ENCODE data around the gene IFRD1. TPM values are rescaled to one million over a fixed set of nuclear protein-coding genes. Genes with fewer than 3 reads are reported as not detected.

IFRD1 gene
- total and polyA plus RNA-seq, 2 donors from 2014 or later: 24.1 to 31.5 TPM

DNA sequence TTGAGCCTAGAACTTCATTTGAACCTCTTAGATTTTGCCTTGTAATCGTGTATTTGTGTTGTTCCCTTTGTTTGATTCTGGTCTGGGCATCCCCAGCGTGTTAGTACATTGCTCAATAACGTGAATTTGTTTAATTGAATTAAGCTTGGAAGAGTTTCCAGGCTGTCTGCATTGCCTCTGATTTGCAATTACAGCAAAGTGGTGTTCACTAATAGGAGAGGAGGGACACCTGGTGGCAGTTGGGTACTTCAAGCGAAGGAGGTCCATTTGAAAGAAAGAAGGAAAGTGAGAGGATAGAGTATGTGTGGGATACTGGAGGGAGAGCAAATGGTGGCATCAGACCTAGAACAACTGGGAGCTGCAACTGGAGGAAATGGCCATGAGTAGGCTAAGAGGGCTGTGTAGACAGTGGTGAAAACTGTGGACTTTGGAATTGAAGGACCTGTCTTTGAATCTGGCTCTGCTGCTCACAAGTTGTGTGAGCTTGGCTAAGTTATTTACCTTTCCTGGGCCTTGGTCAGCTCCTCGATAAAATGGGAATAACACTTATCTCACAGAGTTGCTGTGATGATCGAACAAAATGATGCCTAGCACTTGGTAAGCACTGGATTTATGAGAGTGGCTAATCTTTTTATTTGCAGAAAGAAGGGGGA, 45.7 kb downstream of the IFRD1 start:
- Histone ChIP-seq H3K27me3 (ENCODE audit: control insufficient read depth, insufficient read depth, low read length) (no peaks in the 10 kb centered on the region), H3K36me3 (ENCODE audit: control insufficient read depth in 2 of 3, insufficient read depth in 3 of 3, low read length in 3 of 3) (no peaks in the 10 kb centered on the region), H3K9ac (ENCODE audit: low read length in 3 of 3) (no peak overlapping the region), H3K27ac (ENCODE audit: low read depth in 2 of 2, low read length in 2 of 2) (no peak overlapping the region), H3K4me1 (ENCODE audit: control insufficient read depth in 2 of 3, insufficient read depth in 2 of 3, low read depth in 1 of 3, low read length in 3 of 3) (no peaks in the 10 kb centered on the region), H3K9me3 (ENCODE audit: control insufficient read depth in 2 of 3, insufficient read depth in 1 of 3, low read length in 3 of 3) (no peaks in the 10 kb centered on the region), H3K4me3 (ENCODE audit: low read length in 3 of 3) (no peak overlapping the region)
- DNase-seq: peak in 3 of 5 donors; percentile 59 to 84 (median 68)
- intact Hi-C loops (cut with DNase I): no loop called here
- TF ChIP-seq, protein P1, sequence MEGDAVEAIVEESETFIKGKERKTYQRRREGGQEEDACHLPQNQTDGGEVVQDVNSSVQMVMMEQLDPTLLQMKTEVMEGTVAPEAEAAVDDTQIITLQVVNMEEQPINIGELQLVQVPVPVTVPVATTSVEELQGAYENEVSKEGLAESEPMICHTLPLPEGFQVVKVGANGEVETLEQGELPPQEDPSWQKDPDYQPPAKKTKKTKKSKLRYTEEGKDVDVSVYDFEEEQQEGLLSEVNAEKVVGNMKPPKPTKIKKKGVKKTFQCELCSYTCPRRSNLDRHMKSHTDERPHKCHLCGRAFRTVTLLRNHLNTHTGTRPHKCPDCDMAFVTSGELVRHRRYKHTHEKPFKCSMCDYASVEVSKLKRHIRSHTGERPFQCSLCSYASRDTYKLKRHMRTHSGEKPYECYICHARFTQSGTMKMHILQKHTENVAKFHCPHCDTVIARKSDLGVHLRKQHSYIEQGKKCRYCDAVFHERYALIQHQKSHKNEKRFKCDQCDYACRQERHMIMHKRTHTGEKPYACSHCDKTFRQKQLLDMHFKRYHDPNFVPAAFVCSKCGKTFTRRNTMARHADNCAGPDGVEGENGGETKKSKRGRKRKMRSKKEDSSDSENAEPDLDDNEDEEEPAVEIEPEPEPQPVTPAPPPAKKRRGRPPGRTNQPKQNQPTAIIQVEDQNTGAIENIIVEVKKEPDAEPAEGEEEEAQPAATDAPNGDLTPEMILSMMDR (IDR thresholded peaks at IDR 0.05; ENCODE audit: borderline replicate concordance, extremely low read depth, insufficient read depth): peak; percentile 50
- FAIRE-seq: peak; percentile 37

DNA sequence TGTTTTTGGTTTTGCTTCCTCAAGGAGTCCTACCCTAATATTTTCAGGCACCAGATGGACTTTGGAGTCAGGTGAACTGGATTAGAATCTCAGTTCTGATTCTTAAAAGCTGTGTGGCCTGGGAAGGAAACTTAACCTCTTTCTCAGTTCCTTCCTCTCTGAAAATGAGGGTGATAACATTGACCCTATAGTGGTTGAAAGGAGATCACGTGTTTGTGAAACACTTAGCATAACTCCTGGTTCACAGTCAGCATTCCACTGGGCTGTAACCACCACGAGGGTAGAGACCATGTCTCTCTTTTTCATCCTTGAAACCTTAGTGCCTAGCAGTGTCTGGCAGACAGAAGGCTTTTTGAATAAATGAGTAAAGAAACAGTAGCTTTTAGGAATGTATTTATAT, 47.2 kb downstream of the IFRD1 start:
- FAIRE-seq: no peak
- Histone ChIP-seq H3K27me3 (ENCODE audit: control insufficient read depth, insufficient read depth, low read length) (no peaks in the 10 kb centered on the region), H3K36me3 (ENCODE audit: control insufficient read depth in 2 of 3, insufficient read depth in 3 of 3, low read length in 3 of 3) (no peaks in the 10 kb centered on the region), H3K9ac (ENCODE audit: low read length in 3 of 3) (no peak overlapping the region), H3K4me3 (ENCODE audit: low read length in 3 of 3) (no peak overlapping the region), H3K4me1 (ENCODE audit: control insufficient read depth in 2 of 3, insufficient read depth in 2 of 3, low read depth in 1 of 3, low read length in 3 of 3) (no peaks in the 10 kb centered on the region), H3K27ac (ENCODE audit: low read depth in 2 of 2, low read length in 2 of 2) (no peak overlapping the region), H3K9me3 (ENCODE audit: control insufficient read depth in 2 of 3, insufficient read depth in 1 of 3, low read length in 3 of 3) (no peaks in the 10 kb centered on the region)
- no peak for DNase-seq
- TF ChIP-seq, protein P1 (IDR thresholded peaks at IDR 0.05; ENCODE audit: borderline replicate concordance, extremely low read depth, insufficient read depth): no peak
- intact Hi-C loops (cut with DNase I): no loop called here

- no peaks in the 10 kb centered on the region for H3K27me3 ChIP-seq (ENCODE audit: control insufficient read depth, insufficient read depth, low read length)
- no peak for FAIRE-seq
- no peaks in the 10 kb centered on the region for H3K9me3 ChIP-seq (ENCODE audit: control insufficient read depth in 2 of 3, insufficient read depth in 1 of 3, low read length in 3 of 3)
- no peaks in the 10 kb centered on the region for H3K4me1 ChIP-seq (ENCODE audit: control insufficient read depth in 2 of 3, insufficient read depth in 2 of 3, low read depth in 1 of 3, low read length in 3 of 3)
- DNase-seq: peak in 2 of 5 donors; percentile 29 to 52
- no peak overlapping the region for H3K4me3 ChIP-seq (ENCODE audit: low read length in 3 of 3)
- no peak overlapping the region for H3K27ac ChIP-seq (ENCODE audit: low read depth in 2 of 2, low read length in 2 of 2)
- no peak overlapping the region for H3K9ac ChIP-seq (ENCODE audit: low read length in 3 of 3)
- TF ChIP-seq, protein P1 (IDR thresholded peaks at IDR 0.05; ENCODE audit: borderline replicate concordance, extremely low read depth, insufficient read depth): no peak
- no peaks in the 10 kb centered on the region for H3K36me3 ChIP-seq (ENCODE audit: control insufficient read depth in 2 of 3, insufficient read depth in 3 of 3, low read length in 3 of 3)
- intact Hi-C loops (cut with DNase I): no loop called here
Measured at GRCh38 chr7:112500619-112501018, 50.4 kb downstream of the IFRD1 start.
